GM12878 (cell line): ENCODE results near the gene MAT2B.

ENCODE experiments used
- ASH2L ChIP-seq: fragments of 300-600, 200-600 bp; sonication (generic); IDR thresholded peaks from 2 replicates; pipeline ENCODE4 v1.6.1; 2017; ENCODE audit warnings: low read depth, mild to moderate bottlenecking, borderline replicate concordance
- CHD1 ChIP-seq: IDR thresholded peaks from 2 replicates; pipeline ENCODE4 v1.6.1; 2012; ENCODE audit warnings: low read depth, low read length, improper control_type of control experiment
- CTCF ChIP-seq, 3 experiments: IDR thresholded peaks in 2 of 3; conservative IDR thresholded peaks in 1 of 3; 2 replicates each; pipeline ENCODE4 v1.5.1; 2011; ENCODE audit warnings: low read depth in 3 of 3, low read length in 3 of 3, mild to moderate bottlenecking in 3 of 3, control low read depth in 2 of 3, moderate library complexity in 2 of 3, inconsistent platforms in 1 of 3, mixed read lengths in 1 of 3; ENCODE audit not compliant: control insufficient read depth in 2 of 3, insufficient read depth in 1 of 3; ENCODE audit errors: extremely low read depth in 1 of 3
- EP300 ChIP-seq, 2 experiments: fragments of 150-350 bp in 1 of 2; IDR thresholded peaks; 2 replicates each; pipeline ENCODE4 v1.6.1; 2011 to 2012; ENCODE audit warnings: low read depth in 2 of 2, low read length in 2 of 2, borderline replicate concordance in 1 of 2, improper control_type of control experiment in 1 of 2, inconsistent platforms in 1 of 2; ENCODE audit not compliant: control insufficient read depth in 1 of 2
- ESRRA ChIP-seq: IDR thresholded peaks from 2 replicates; pipeline ENCODE4 v1.6.1; 2012; ENCODE audit warnings: mild to moderate bottlenecking, low read length, improper control_type of control experiment
- EZH2 ChIP-seq: IDR thresholded peaks from 2 replicates; pipeline ENCODE4 v1.6.1; 2012; ENCODE audit warnings: low read depth, mild to moderate bottlenecking, control low read depth, inconsistent platforms, low read length, borderline replicate concordance; ENCODE audit not compliant: control insufficient read depth
- HDAC6 ChIP-seq: fragments of 200-600 bp; sonication (generic); IDR thresholded peaks from one replicate; pipeline ENCODE4 v1.8.0; 2017; ENCODE audit warnings: antibody characterized with exemption; ENCODE audit not compliant: unreplicated experiment
- MEF2A ChIP-seq: IDR thresholded peaks from 2 replicates; pipeline ENCODE4 v1.6.1; 2011; ENCODE audit warnings: low read depth, mild to moderate bottlenecking, low read length, moderate library complexity; ENCODE audit not compliant: insufficient read depth
- MXI1 ChIP-seq: fragments of 150-350 bp; IDR thresholded peaks from 2 replicates; pipeline ENCODE4 v1.6.1; 2011; ENCODE audit warnings: low read depth, mild to moderate bottlenecking, inconsistent platforms, low read length, improper control_type of control experiment
- NFYA ChIP-seq: IDR thresholded peaks from 2 replicates; pipeline ENCODE4 v1.6.1; 2011; ENCODE audit warnings: low read depth, mild to moderate bottlenecking, low read length, improper control_type of control experiment, borderline replicate concordance
- POLR2A ChIP-seq: IDR thresholded peaks from 2 replicates; pipeline ENCODE4 v1.6.1; 2011; ENCODE audit warnings: low read depth, mild to moderate bottlenecking, low read length
- POLR2AphosphoS5 ChIP-seq: IDR thresholded peaks from 2 replicates; pipeline ENCODE4 v1.6.1; 2011; ENCODE audit warnings: mild to moderate bottlenecking, low read length, inconsistent platforms
- ZBTB40 ChIP-seq: fragments of 450-650 bp; IDR thresholded peaks from 2 replicates; pipeline ENCODE4 v1.6.1; 2016; ENCODE audit warnings: mild to moderate bottlenecking, moderate library complexity, borderline replicate concordance
- TF ChIP-seq, protein P1 (sequence below): IDR thresholded peaks from 2 replicates; pipeline ENCODE4 v1.6.1; 2012; ENCODE audit warnings: low read length, inconsistent platforms

DNA sequence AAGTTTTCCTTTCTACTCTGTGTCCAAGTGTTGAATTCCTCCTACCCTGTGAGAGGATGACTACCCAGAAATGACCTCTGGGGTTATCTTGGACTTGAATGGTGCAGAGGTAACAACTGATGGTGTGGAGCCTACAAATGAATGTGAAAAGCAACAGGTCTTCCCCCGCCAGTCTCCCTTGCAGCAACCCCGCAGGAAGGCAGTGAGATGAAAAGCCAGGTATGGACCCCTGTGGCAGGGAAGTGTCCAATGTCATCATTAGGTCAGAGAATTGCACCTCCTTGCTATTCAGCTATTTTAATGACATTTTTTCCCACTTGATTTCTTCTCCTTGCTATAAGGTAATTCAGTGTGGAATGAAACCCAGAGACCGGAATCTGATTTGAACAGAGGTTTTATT, 58.5 kb downstream of the MAT2B start:
- TF ChIP-seq, protein P1, sequence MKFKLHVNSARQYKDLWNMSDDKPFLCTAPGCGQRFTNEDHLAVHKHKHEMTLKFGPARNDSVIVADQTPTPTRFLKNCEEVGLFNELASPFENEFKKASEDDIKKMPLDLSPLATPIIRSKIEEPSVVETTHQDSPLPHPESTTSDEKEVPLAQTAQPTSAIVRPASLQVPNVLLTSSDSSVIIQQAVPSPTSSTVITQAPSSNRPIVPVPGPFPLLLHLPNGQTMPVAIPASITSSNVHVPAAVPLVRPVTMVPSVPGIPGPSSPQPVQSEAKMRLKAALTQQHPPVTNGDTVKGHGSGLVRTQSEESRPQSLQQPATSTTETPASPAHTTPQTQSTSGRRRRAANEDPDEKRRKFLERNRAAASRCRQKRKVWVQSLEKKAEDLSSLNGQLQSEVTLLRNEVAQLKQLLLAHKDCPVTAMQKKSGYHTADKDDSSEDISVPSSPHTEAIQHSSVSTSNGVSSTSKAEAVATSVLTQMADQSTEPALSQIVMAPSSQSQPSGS, result no peak
- TF ChIP-seq CTCF (IDR thresholded peaks at IDR 0.05 in 2 of 3, conservative IDR thresholded peaks at IDR 0.05 in 1 of 3; ENCODE audit: control insufficient read depth in 2 of 3, extremely low read depth in 1 of 3, insufficient read depth in 1 of 3, low read depth in 3 of 3, low read length in 3 of 3) (no peak), ESRRA (no peak), NFYA (no peak), EZH2 (no peak), ASH2L (no peak), EP300 (IDR thresholded peaks at IDR 0.05; ENCODE audit: borderline replicate concordance in 1 of 2, control insufficient read depth in 1 of 2, low read depth in 2 of 2, low read length in 2 of 2) (no peak), ZBTB40 (no peak), POLR2A (no peak), MXI1 (no peak), HDAC6 (no peak), POLR2AphosphoS5 (no peak), MEF2A (no peak), CHD1 (no peak)
